Muscle of leg (tissue), 11 donors: ENCODE measurements around the gene FAM114A1. TPM values are rescaled to one million over a fixed set of nuclear protein-coding genes. Genes with fewer than 3 reads are reported as not detected.

Experiments used
- DNase-seq: peaks from one replicate; pipeline ENCODE4 v3.0.0; 2013
- H3K27ac ChIP-seq: one replicate; pipeline ENCODE4 v1.5.1; 2013; ENCODE audit warnings: mild to moderate bottlenecking, low read length, control low read depth
- H3K27me3 ChIP-seq: one replicate; pipeline ENCODE4 v1.6.1; 2013; ENCODE audit warnings: low read length; ENCODE audit not compliant: control insufficient read depth, insufficient read depth
- H3K36me3 ChIP-seq: one replicate; pipeline ENCODE4 v1.6.1; 2013; ENCODE audit warnings: low read length; ENCODE audit not compliant: control insufficient read depth, insufficient read depth
- H3K4me1 ChIP-seq: one replicate; pipeline ENCODE4 v1.6.1; 2013; ENCODE audit warnings: low read length; ENCODE audit not compliant: control insufficient read depth, insufficient read depth
- H3K4me3 ChIP-seq: one replicate; pipeline ENCODE4 v1.5.1; 2013; ENCODE audit warnings: low read length, control low read depth
- H3K9me3 ChIP-seq: replicated peaks from 2 replicates; pipeline ENCODE4 v1.6.1; 2013; ENCODE audit warnings: low read depth, low read length; ENCODE audit not compliant: control insufficient read depth
- WGBS: methylation state at CpG from one replicate; pipeline ENCODE4 v1.1.5; 2013; ENCODE audit warnings: missing lambda C conversion rate; ENCODE audit not compliant: insufficient coverage; 5-methylcytosine and 5-hydroxymethylcytosine counted together
- polyA plus RNA-seq, 8 donors: library from polyadenylated mRNA; unstranded; fragments of 120-200 nt; gene quantifications; one replicate each; pipeline versions ENCODE4 v1.2.1 to v1.2.3, GENCODE V29; 2013; ENCODE audit warnings: inconsistent platforms in 1 of 8, low replicate concordance in 1 of 8; ENCODE audit not compliant: insufficient read length in 8 of 8, insufficient read depth in 1 of 8
- total RNA-seq: library from RNA; stranded (reverse); fragments of 120-200 nt; gene quantifications from one replicate; pipeline ENCODE4 v1.2.4, GENCODE V29; 2013

FAM114A1 gene
- total and polyA plus RNA-seq, 9 donors: 44.9 to 77.9 (median 54.2) TPM

DNA sequence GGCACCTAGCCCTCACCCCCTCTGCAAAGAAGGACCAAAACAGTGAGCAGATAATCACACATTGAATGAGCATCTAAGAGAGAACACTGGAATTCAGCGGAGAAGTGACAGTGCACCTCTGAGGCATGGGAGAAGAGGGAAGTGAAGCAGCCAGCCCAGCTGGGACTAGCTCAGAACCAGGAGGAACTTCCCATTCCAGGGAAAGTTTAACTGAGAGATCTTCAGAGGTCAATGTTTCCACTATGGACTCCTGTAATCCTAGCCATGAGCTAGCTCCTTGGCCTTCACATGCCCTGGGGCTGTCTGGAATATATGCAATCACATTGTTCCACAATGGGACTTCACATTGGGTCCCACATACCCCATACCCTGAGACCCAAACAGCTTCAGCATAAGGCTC, 35.4 kb upstream of the FAM114A1 start:
- Histone ChIP-seq H3K36me3 (no peaks in the 10 kb centered on the region), H3K4me1 (no peaks in the 10 kb centered on the region), H3K27ac (no peak overlapping the region), H3K9me3 (peaks cover 3% of the 10 kb centered on the region), H3K27me3 (no peaks in the 10 kb centered on the region), H3K4me3 (no peak overlapping the region)
- no peak for DNase-seq
- WGBS: 80% methylated on average over 1 of the region's 1 CpG

DNA sequence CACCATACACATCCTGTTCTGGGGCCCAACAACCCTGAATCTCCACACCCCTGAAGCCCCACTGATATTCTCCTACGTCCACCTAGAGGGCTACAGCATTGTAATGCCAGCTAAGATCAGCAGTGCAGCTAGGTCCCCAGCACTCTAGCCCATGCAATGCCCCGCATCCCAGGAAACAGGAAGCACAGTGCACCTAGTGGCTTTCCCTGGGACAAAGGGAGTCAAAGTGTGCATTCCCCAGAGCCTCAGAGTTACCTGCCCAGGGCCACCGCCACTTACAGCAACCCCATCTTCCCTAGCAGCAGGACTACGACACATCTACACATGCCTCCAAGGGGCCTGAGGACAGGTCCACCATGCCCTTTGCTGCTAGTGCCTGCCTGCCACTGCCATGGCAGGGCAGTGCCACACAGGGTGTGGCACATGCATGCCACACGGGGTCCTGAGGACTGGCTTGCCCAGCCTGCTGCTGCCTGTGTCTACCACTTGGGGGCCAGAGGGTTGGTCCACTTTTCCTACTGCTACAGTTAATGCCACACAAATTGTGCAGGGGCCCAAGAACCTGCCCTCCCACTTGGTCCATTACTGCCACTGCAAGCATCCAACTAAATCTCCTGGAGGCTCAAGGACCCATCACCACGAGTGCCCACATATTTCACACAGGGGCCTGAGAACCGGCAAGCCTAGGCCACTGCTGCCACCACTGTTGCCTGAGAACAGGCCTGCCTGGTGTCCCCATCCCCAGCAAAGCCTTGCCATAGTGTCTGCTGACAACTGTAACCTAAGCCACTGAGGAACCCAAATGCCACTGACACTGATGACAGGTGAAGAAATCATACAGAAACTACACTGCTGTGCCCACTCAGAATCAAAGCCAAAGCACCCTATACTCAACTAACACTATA, 34.7 kb upstream of the FAM114A1 start:
- Histone ChIP-seq H3K27ac (no peak overlapping the region), H3K9me3 (peaks cover 4% of the 10 kb centered on the region), H3K4me1 (no peaks in the 10 kb centered on the region), H3K4me3 (no peak overlapping the region), H3K27me3 (no peaks in the 10 kb centered on the region), H3K36me3 (no peaks in the 10 kb centered on the region)
- WGBS: 85% methylated on average over 7 of the region's 7 CpGs
- DNase-seq: no peak

GRCh38 chr4:38834570-38834969, 33.0 kb upstream of the FAM114A1 start:
- no peaks in the 10 kb centered on the region for H3K36me3 ChIP-seq
- no peak for DNase-seq
- H3K9me3 ChIP-seq: peaks cover 4% of the 10 kb centered on the region
- no peaks in the 10 kb centered on the region for H3K4me1 ChIP-seq
- WGBS: no CpG with 5 or more reads among the region's 4 CpGs
- H3K27ac ChIP-seq: no peak overlapping the region
- H3K27me3 ChIP-seq: no peaks in the 10 kb centered on the region
- no peak overlapping the region for H3K4me3 ChIP-seq

DNA sequence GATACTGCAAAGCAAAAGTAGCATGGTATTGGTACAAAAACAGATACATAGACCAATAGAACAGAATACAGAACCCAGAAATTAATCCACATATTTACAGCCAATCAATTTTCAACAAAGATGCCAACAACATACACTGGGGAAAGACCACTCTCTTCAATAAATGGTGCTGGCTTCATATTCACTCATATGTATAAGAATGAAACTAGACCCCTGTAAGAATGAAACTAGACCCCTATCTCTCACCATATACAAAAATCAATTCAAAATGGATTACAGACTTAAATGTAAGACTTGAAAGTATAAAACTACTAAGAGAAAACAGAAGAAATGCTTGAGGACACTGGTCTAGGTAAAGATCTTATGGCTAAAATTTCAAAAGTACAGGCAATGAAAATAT, 30.3 kb upstream of the FAM114A1 start:
- Histone ChIP-seq H3K36me3 (no peaks in the 10 kb centered on the region), H3K27me3 (no peaks in the 10 kb centered on the region), H3K4me3 (no peak overlapping the region), H3K9me3 (peaks cover 4% of the 10 kb centered on the region), H3K27ac (no peak overlapping the region), H3K4me1 (no peaks in the 10 kb centered on the region)
- no peak for DNase-seq

GRCh38 chr4:38837849-38838248, 29.8 kb upstream of the FAM114A1 start:
- H3K27ac ChIP-seq: no peak overlapping the region
- no peaks in the 10 kb centered on the region for H3K27me3 ChIP-seq
- no peak for DNase-seq
- H3K9me3 ChIP-seq: peaks cover 4% of the 10 kb centered on the region
- no CpG with 5 or more reads among the region's 2 CpGs for WGBS
- H3K4me3 ChIP-seq: no peak overlapping the region
- H3K36me3 ChIP-seq: no peaks in the 10 kb centered on the region
- H3K4me1 ChIP-seq: no peaks in the 10 kb centered on the region

DNA sequence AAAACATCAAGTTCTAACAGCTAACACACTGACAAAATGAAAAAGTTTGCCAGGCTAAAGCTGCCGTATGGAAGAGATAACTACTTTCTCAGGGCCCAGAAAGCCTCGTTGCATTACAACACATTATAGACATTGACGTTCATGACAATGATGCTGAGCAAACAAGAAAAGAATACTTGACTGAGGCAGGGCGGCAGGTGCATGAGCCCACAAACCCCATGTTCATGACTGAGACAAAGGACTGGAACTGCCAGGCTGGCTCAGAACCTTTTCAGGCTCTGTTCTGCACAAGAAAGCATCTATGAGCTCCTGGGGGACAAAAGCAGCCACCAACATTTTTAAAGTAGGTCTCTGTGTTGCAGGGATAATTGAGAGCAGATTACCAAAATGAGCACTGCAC, 24.6 kb upstream of the FAM114A1 start:
- no peaks in the 10 kb centered on the region for H3K4me1 ChIP-seq
- H3K4me3 ChIP-seq: no peak overlapping the region
- 73% methylated on average over 2 of the region's 4 CpGs for WGBS
- no peak for DNase-seq
- no peaks in the 10 kb centered on the region for H3K36me3 ChIP-seq
- H3K9me3 ChIP-seq: no peaks in the 10 kb centered on the region
- H3K27ac ChIP-seq: no peak overlapping the region
- no peaks in the 10 kb centered on the region for H3K27me3 ChIP-seq

GRCh38 chr4:38846015-38846414, 21.6 kb upstream of the FAM114A1 start:
- no peak overlapping the region for H3K4me3 ChIP-seq
- no peaks in the 10 kb centered on the region for H3K27me3 ChIP-seq
- no peaks in the 10 kb centered on the region for H3K9me3 ChIP-seq
- no CpG with 5 or more reads among the region's 3 CpGs for WGBS
- H3K27ac ChIP-seq: no peak overlapping the region
- no peak for DNase-seq
- H3K4me1 ChIP-seq: no peaks in the 10 kb centered on the region
- H3K36me3 ChIP-seq: no peaks in the 10 kb centered on the region

DNA sequence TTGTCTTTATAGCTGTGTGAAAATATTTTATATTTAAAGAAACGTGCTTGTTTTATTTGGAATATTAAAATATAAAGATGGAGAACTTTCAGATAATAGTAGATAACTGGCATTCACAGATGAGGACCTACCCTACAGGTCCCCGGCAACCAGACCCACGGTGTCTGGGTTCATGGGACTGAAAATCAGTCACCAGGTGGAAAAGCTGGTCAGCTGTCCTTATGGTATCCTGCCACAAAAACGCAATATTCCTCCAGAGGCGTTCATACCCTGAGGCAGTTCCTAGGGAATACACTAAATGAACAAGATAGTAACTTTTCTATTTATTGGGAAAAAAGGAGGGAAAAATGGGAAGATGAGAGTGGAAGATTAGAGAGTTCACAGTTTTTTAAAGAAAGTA, 12.1 kb upstream of the FAM114A1 start:
- Histone ChIP-seq H3K36me3 (no peaks in the 10 kb centered on the region), H3K4me1 (no peaks in the 10 kb centered on the region), H3K27ac (no peak overlapping the region), H3K4me3 (no peak overlapping the region), H3K27me3 (no peaks in the 10 kb centered on the region), H3K9me3 (no peaks in the 10 kb centered on the region)
- no peak for DNase-seq
- 69% methylated on average over 2 of the region's 5 CpGs for WGBS

DNA sequence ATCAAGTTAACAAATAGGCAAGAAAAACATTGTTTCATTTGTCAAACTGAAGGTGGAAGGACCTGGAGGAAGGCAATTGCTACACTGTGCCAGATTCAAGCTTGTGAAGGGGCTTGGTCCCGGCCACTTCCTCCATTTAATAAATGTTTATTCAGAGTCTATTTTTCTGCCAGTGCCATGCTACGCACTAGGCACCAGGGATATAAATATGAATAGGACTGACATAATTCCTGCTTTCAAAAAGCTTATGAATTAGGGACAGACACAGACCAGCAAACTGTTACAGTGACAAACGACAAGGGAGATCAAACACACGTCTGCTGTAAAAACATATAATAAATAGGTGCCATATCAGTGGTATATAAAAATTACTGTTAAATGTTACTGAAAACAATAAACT, 11.6 kb upstream of the FAM114A1 start:
- no peak for DNase-seq
- Histone ChIP-seq H3K36me3 (no peaks in the 10 kb centered on the region), H3K4me3 (no peak overlapping the region), H3K27ac (peak overlapping the region; percentile 21), H3K9me3 (no peaks in the 10 kb centered on the region), H3K27me3 (no peaks in the 10 kb centered on the region), H3K4me1 (no peaks in the 10 kb centered on the region)
- WGBS: no CpG with 5 or more reads among the region's 4 CpGs

DNA sequence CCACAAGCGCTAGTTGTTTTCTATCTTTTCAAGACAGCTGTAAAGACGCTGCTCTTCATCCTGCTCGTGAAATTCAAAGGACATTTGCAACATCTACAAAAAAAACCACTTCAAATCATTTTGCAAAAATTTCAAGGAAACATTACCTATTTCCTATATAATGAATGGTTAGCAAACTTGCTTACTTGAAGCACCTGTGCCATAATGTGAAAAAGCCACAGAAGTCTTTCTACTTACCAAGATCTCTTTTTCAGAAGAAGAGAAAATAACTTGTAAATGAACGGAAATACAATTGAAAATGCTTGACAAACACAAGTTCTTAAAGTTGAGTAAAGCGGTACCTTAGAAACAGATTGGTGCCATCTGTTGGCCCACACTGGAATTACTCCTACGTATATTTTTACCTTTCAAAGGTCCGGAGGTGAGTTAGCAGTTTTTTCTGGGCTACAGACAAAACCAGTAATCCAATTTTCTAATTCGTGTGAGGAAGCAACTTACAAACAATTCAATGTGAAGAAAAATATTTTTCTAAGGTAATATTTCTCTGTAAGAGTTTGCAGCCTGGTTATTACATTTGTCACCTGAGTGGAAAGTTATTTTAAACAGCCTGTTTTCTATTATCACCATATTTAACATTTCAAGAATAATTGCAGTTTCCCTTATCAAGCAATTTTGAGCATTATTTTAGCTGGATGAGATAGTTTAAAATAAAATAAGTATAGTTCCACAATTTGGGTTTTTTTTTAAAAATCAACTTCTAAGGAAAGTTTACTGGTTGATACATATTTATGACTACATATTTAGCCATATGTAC, 10.9 kb upstream of the FAM114A1 start, which contains the start of gene TLR6:
Gene TLR6, minus strand, starts transcription at position 294 of the 814 bp plus-strand sequence. CDS start 27,344 bp downstream, outside the sequence.
- peak within 1 kb of the TSS; percentile 21 for H3K27ac ChIP-seq
- no peaks in the 10 kb centered on the region for H3K36me3 ChIP-seq
- no peaks in the 10 kb centered on the region for H3K27me3 ChIP-seq
- no peak within 1 kb of the TSS for H3K4me3 ChIP-seq
- peak; percentile 50 for DNase-seq
- H3K9me3 ChIP-seq: no peaks in the 10 kb centered on the region
- WGBS: 83% methylated on average over 2 of the region's 8 CpGs
- H3K4me1 ChIP-seq: no peaks in the 10 kb centered on the region
